GM23248 (cell line): ENCODE measurements around the gene ZNF74. TPM values are rescaled to one million over a fixed set of nuclear protein-coding genes. Genes with fewer than 3 reads are reported as not detected.
"Not testable (repeated sequence)": the region's sequence is repeated elsewhere in the genome, so short reads cannot be mapped to it uniquely, and the experiment has no call there.

Experiments
- DNase-seq: peaks from one replicate; pipeline ENCODE4 v3.0.0-alpha.2; 2015
- H2AFZ ChIP-seq: fragments of 200-600 bp; sonication (generic); 2 replicates; pipeline ENCODE4 v1.6.1; 2016; ENCODE audit warnings: antibody characterized with exemption
- H3F3A ChIP-seq: fragments of 200-600 bp; sonication (generic); 2 replicates; pipeline ENCODE4 v1.6.1; 2016; ENCODE audit warnings: mild to moderate bottlenecking, antibody characterized with exemption, mixed run types; ENCODE audit not compliant: insufficient read depth
- H3K27ac ChIP-seq: fragments of 200-600 bp; sonication (generic); 2 replicates; pipeline ENCODE4 v1.5.1; 2016; ENCODE audit warnings: mild to moderate bottlenecking
- H3K27me3 ChIP-seq: fragments of 200-600 bp; sonication (generic); replicated peaks from 2 replicates; pipeline ENCODE4 v1.6.1; 2016; ENCODE audit warnings: mild to moderate bottlenecking; ENCODE audit not compliant: insufficient read depth
- H3K36me3 ChIP-seq: fragments of 200-600 bp; sonication (generic); 2 replicates; pipeline ENCODE4 v1.6.1; 2016; ENCODE audit warnings: low read depth, mild to moderate bottlenecking
- H3K4me1 ChIP-seq: fragments of 200-600 bp; sonication (generic); 2 replicates; pipeline ENCODE4 v1.6.1; 2016; ENCODE audit warnings: mild to moderate bottlenecking; ENCODE audit not compliant: insufficient read depth
- H3K4me2 ChIP-seq: fragments of 200-600 bp; sonication (generic); one replicate; pipeline ENCODE4 v1.6.1; 2016; ENCODE audit warnings: mild to moderate bottlenecking; ENCODE audit not compliant: unreplicated experiment
- H3K4me3 ChIP-seq: fragments of 200-600 bp; sonication (generic); 2 replicates; pipeline ENCODE4 v1.5.1; 2016; ENCODE audit warnings: mild to moderate bottlenecking
- H3K79me2 ChIP-seq: fragments of 200-600 bp; sonication (generic); 2 replicates; pipeline ENCODE4 v1.6.1; 2016; ENCODE audit warnings: mild to moderate bottlenecking; ENCODE audit not compliant: insufficient read depth
- H3K9ac ChIP-seq: fragments of 200-600 bp; sonication (generic); 2 replicates; pipeline ENCODE4 v1.6.1; 2016; ENCODE audit warnings: mild to moderate bottlenecking
- H3K9me2 ChIP-seq: fragments of 200-600 bp; sonication (generic); 2 replicates; pipeline ENCODE4 v1.6.1; 2016; ENCODE audit warnings: mixed run types, mild to moderate bottlenecking, moderate library complexity; ENCODE audit not compliant: insufficient read depth
- H3K9me3 ChIP-seq: fragments of 200-600 bp; sonication (generic); one replicate; pipeline ENCODE4 v1.6.1; 2017; ENCODE audit warnings: low read depth
- H4K20me1 ChIP-seq: fragments of 200-600 bp; sonication (generic); 2 replicates; pipeline ENCODE4 v1.6.0; 2016; ENCODE audit not compliant: insufficient read depth
- EZH2 ChIP-seq: fragments of 200-600 bp; sonication (generic); IDR thresholded peaks from 2 replicates; pipeline ENCODE4 v1.6.1; 2018; ENCODE audit warnings: antibody characterized with exemption, mild to moderate bottlenecking; ENCODE audit not compliant: insufficient read depth, poor library complexity, severe bottlenecking
- EZH2phosphoT487 ChIP-seq: fragments of 200-600 bp; sonication (generic); IDR thresholded peaks from 2 replicates; pipeline ENCODE4 v1.6.1; 2018; ENCODE audit warnings: antibody characterized with exemption, moderate library complexity, mild to moderate bottlenecking, low read depth; ENCODE audit not compliant: insufficient read depth
- WGBS, 2 experiments: methylation state at CpG; one replicate each; pipeline ENCODE4 v1.1.6; 2015 to 2017; ENCODE audit warnings: low lambda C conversion rate in 2 of 2, low coverage in 1 of 2; ENCODE audit errors: missing lambda C conversion rate in 2 of 2; 5-methylcytosine and 5-hydroxymethylcytosine counted together
- in situ Hi-C: fragments of 300-500 bp; cut with MboI; formaldehyde crosslinking; loops from 2 replicates; pipeline ENCODE4 v1.15.0; 2020
- polyA plus RNA-seq: library from polyadenylated mRNA; unstranded; fragments of >200 nt; fragmentation: Nextera tagmentation; extraction: Ambion mirVana; gene quantifications from 2 replicates; pipeline ENCODE4 v1.2.1, GENCODE V29; 2016
- total RNA-seq: library from RNA; depleted of rRNA; stranded (reverse); fragments of >200 nt; shearing (Covaris generic); gene quantifications from 2 replicates; pipeline ENCODE4 v1.2.3, GENCODE V29; 2014

Gene ZNF74
- total and polyA plus RNA-seq, 2 experiments from 2014 or later, result 3.7 to 11.5 TPM

GRCh38 chr22:20408891-20409290 is 14.9 kb downstream of the ZNF74 start:
- 93 to 94% methylated on average over 4 of the region's 4 CpGs for WGBS, 2 experiments
- in situ Hi-C loops, result no loop called here

GRCh38 chr22:20409385-20409784 is 15.4 kb downstream of the ZNF74 start:
- H3K79me2 ChIP-seq, DNase-seq, in situ Hi-C loops, H3K9me3 ChIP-seq, H2AFZ ChIP-seq, H4K20me1 ChIP-seq, H3K27me3 ChIP-seq, H3K9me2 ChIP-seq, H3F3A ChIP-seq, H3K36me3 ChIP-seq, H3K4me2 ChIP-seq, H3K27ac ChIP-seq, H3K9ac ChIP-seq, H3K4me3 ChIP-seq, H3K4me1 ChIP-seq: not testable (repeated sequence)
- 97 to 100% methylated on average over 3 of the region's 3 CpGs for WGBS, 2 experiments

More at GRCh38 chr22:20408891-20409290, 14.9 kb downstream of the ZNF74 start:
- Histone ChIP-seq H3F3A (no peaks in the 10 kb centered on the region), H3K9ac (no peak overlapping the region), H3K79me2 (no peaks in the 10 kb centered on the region), H3K36me3 (no peaks in the 10 kb centered on the region), H3K9me2 (no peaks in the 10 kb centered on the region), H3K27ac (no peak overlapping the region), H3K27me3 (no peaks in the 10 kb centered on the region), H3K9me3 (no peaks in the 10 kb centered on the region), H4K20me1 (no peaks in the 10 kb centered on the region), H3K4me3 (no peak overlapping the region), H3K4me2 (no peak overlapping the region), H3K4me1 (no peaks in the 10 kb centered on the region), H2AFZ (no peak overlapping the region)
- no peak for DNase-seq
- TF ChIP-seq EZH2phosphoT487 (no peak), EZH2 (no peak)

- no peaks in the 10 kb centered on the region for H3F3A ChIP-seq
- H3K27ac ChIP-seq, result no peak overlapping the region
- WGBS, 2 experiments, result 59% methylated on average over 10 of the region's 10 CpGs
- no peaks in the 10 kb centered on the region for H3K9me2 ChIP-seq
- H3K27me3 ChIP-seq, result no peaks in the 10 kb centered on the region
- H3K4me2 ChIP-seq, result no peak overlapping the region
- H3K4me1 ChIP-seq, result no peaks in the 10 kb centered on the region
- no peaks in the 10 kb centered on the region for H3K79me2 ChIP-seq
- H3K9ac ChIP-seq, result no peak overlapping the region
- no peaks in the 10 kb centered on the region for H4K20me1 ChIP-seq
- H3K36me3 ChIP-seq, result no peaks in the 10 kb centered on the region
- in situ Hi-C loops, result no loop called here
- H3K9me3 ChIP-seq, result no peaks in the 10 kb centered on the region
- peak overlapping the region; percentile 58; the same call in 1 of the 2 replicates for H2AFZ ChIP-seq
- TF ChIP-seq EZH2, result no peak
- no peak for TF ChIP-seq EZH2phosphoT487
- no peak overlapping the region for H3K4me3 ChIP-seq
- no peak for DNase-seq
Measured at GRCh38 chr22:20412474-20413216, 18.7 kb downstream of the ZNF74 start.

GRCh38 chr22:20413217-20414058 is 19.5 kb downstream of the ZNF74 start:
- DNase-seq, result no peak
- H3K4me1 ChIP-seq, result no peaks in the 10 kb centered on the region
- no peak overlapping the region for H3K9ac ChIP-seq
- H3K27me3 ChIP-seq, result no peaks in the 10 kb centered on the region
- in situ Hi-C loops, result no loop called here
- H3K79me2 ChIP-seq, result no peaks in the 10 kb centered on the region
- no peaks in the 10 kb centered on the region for H3K9me3 ChIP-seq
- TF ChIP-seq EZH2 (no peak), EZH2phosphoT487 (no peak)
- H3K27ac ChIP-seq, result no peak overlapping the region
- WGBS, 2 experiments, result 82 to 86% methylated on average over 9 of the region's 9 CpGs
- no peak overlapping the region for H3K4me2 ChIP-seq
- H3F3A ChIP-seq, result no peaks in the 10 kb centered on the region
- H3K4me3 ChIP-seq, result no peak overlapping the region
- no peaks in the 10 kb centered on the region for H3K36me3 ChIP-seq
- no peaks in the 10 kb centered on the region for H3K9me2 ChIP-seq
- no peak overlapping the region for H2AFZ ChIP-seq
- H4K20me1 ChIP-seq, result no peaks in the 10 kb centered on the region
